Activated CD8-positive, alpha-beta memory T cell treated with anti-CD3 and anti-CD28 coated beads, Interleukin-2, amount 50 U/mL, for 1 hour (primary cell): ENCODE results near the gene PATJ.
A peak's percentile ranks its signal among the peaks of the same experiment; 100 is the strongest.
"Not testable (repeated sequence)": the region's sequence is repeated elsewhere in the genome, so short reads cannot be mapped to it uniquely, and the experiment has no call there.

Experiments used
- DNase-seq: peaks from one replicate; pipeline ENCODE4 v3.0.0-alpha.2; 2020; ENCODE audit errors: extremely low read depth

PATJ gene, protein sequence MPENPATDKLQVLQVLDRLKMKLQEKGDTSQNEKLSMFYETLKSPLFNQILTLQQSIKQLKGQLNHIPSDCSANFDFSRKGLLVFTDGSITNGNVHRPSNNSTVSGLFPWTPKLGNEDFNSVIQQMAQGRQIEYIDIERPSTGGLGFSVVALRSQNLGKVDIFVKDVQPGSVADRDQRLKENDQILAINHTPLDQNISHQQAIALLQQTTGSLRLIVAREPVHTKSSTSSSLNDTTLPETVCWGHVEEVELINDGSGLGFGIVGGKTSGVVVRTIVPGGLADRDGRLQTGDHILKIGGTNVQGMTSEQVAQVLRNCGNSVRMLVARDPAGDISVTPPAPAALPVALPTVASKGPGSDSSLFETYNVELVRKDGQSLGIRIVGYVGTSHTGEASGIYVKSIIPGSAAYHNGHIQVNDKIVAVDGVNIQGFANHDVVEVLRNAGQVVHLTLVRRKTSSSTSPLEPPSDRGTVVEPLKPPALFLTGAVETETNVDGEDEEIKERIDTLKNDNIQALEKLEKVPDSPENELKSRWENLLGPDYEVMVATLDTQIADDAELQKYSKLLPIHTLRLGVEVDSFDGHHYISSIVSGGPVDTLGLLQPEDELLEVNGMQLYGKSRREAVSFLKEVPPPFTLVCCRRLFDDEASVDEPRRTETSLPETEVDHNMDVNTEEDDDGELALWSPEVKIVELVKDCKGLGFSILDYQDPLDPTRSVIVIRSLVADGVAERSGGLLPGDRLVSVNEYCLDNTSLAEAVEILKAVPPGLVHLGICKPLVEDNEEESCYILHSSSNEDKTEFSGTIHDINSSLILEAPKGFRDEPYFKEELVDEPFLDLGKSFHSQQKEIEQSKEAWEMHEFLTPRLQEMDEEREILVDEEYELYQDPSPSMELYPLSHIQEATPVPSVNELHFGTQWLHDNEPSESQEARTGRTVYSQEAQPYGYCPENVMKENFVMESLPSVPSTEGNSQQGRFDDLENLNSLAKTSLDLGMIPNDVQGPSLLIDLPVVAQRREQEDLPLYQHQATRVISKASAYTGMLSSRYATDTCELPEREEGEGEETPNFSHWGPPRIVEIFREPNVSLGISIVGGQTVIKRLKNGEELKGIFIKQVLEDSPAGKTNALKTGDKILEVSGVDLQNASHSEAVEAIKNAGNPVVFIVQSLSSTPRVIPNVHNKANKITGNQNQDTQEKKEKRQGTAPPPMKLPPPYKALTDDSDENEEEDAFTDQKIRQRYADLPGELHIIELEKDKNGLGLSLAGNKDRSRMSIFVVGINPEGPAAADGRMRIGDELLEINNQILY (N-terminal part only)

DNA sequence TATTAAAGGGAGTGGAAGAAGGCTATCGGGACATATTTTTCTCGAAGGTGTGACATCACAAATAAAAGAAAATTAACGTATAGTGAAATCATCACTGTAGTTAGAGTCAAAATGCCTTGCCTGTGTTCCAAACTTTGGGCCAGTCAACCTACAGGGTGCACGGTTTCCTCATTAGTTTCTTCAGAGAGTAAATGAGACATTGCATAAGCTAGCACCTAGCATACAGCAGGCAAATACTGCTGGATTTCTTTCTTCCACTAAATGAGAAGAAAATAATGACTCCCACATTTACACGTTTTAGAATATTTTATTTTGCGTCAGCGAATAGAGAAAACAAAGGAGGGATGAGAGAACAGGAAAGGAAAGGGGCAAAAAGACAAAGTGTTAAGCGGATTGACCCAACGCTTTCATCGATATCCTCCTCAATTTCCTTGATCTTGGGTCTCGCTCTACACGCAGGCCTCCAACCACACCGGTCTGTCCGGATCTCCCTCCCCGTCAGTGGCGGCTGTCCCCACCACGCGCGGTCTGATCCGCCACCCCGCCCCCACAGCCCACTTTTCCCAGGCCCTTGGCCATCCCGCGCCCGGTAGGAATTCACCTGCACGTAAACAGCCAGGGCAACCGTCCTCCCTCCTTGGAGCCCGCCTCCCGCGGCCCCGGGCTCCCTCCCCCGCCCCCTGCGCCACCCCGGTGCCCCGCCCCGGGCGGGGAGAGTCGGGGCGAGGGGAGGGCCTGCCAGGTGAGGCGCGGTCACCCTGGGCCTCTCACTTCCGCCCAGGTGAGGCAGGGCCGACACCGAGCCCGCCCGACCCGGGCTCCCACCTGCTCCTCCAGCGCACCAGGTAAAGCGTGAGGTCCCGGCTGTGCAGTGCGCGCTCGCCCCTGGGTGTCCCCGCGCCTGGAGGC lies at the start of gene PATJ:
TSS of gene PATJ (plus strand) at position 770 of the 909 bp plus-strand sequence. CDS start 20,413 bp downstream, outside the sequence.
- DNase-seq = no peak

DNA sequence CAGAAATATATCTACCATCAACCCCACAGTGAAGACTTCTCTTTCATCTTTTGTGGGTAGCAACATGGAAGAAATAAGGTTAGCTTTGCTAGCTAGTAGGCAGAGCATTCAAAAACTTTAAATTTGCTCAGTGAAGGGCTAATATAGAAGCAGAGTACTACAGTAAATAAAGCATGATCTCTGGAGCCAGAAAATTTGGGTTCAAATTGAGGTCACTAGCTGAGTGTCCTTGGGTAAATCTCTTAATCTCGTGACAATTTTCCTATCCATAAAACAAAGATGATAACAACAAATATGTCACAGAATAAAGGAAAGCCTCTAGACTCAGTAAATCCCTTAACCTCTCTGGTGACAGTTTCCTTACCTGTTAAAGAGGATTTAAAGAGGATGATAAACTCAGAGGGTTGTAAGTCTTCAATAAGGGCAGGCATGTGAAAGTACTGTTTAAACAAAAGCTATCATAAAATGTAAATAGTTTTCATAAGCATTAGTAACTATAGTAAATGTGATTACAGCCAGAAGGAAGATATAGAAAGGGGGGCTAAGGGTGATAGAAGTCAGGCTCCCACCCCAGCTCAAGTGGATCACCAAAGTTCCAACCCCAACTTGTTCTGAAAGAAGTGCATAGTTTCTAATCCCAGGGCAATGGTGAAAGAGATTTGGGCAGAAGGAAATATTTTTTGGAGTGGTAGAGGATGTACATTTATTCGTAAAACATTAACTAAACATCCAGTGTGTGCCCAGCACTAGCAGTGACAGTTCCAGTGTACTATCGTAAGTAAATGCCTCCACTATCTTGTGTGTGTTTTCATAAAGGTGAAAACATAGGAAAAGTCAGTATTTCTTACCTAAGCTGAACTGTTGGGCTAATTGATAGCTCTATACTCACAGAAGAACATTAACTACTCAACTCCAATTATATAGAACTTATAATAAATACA lies 42.1 kb upstream of the PATJ start:
- DNase-seq = no peak

DNA sequence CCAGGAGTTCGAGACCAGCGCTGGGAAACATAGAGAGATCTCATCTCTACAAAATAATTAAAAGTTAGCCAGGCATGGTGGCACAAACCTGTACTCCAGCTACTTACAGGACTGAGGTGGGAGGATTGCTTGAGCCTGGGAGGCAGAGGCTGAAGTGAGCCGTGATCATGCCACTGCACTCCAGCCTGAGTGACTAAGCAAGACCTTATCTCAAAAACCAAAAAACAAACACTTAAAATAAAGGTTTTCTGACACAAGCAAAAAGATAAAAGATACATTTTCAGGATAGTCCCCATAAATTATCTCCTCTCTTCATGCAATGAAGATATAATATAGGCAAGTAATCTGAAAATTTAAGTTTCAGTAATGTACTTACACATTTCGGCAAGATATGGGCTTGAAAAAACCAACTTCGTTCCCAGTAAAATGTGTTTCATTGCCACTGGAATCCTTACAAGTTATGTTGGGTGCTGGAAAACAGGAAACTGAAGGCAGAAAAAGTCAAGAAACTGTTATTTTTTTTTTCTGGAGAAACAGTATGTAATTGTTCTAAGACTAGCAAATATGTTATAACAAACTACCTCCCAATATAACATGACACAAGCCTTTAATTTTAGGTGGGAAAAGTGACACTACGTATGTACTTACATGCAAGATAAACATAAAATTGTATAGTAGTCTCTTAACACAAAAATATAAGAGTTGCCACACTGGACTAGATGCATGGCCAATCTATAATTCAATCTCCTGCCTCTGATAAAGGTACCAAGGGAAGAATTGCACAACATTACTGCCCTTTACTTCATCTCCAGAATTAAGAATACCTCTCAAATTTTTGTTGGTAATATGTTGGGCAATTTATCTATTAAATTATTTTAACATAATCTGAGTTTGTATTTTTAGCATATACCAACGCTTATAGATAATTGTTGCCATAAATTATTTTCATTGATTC lies 33.0 kb upstream of the PATJ start:
- no peak for DNase-seq

DNA sequence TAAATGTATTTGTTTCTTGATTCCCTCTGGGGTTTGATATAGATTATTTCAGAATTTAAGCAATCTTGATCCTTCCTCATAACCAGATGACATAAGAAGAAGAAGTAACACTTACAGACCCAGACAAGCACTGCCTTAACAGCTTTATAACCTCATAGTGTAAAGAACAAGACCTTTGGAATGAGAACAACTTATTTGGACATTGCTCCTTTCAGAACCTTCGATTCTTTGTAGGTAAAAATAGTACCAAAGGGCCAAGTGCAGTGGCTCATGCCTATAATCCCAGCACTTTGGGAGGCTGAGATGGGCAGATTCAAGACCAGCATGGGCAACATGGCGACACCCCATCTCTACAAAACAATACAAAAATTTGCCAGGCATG lies 32.4 kb upstream of the PATJ start:
- DNase-seq = no peak

DNA sequence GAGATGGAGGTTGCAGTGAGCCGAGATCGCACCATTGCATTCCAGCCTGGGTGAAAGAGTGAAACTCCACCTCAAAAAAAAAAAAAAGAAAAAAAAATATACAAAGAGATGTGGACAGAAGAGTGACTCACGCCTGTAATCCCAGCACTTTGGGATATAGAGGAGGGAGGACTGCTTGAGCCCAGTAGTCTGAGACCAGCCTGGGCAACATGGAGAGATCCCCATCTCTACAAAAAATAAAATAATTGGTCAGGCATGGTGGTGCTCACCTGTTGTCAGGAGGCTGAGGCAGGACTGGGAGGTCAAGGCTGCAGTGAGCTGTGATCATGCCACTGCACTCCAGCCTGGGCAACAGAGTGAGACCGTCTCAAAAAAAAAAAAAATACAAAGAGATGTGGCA lies 31.0 kb upstream of the PATJ start:
- not testable (repeated sequence) for DNase-seq

DNA sequence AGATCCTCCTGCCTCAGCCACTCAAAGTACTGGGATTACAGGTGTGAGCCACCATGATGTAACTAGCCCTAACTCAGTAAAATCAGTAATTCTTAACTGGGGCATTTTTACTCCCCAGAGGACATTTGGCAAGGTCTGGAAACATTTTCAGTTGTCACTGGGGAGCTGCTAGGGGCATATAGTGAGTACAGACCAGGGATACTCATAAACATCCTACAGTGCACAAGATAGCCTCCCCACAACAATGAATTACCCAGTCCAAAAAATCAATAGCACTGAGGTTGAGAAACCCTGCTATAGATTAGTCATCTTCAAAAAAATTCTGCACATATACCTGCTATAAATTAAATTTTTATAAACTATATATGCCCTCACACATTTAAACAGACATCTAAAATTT lies 30.3 kb upstream of the PATJ start:
- no peak for DNase-seq

DNA sequence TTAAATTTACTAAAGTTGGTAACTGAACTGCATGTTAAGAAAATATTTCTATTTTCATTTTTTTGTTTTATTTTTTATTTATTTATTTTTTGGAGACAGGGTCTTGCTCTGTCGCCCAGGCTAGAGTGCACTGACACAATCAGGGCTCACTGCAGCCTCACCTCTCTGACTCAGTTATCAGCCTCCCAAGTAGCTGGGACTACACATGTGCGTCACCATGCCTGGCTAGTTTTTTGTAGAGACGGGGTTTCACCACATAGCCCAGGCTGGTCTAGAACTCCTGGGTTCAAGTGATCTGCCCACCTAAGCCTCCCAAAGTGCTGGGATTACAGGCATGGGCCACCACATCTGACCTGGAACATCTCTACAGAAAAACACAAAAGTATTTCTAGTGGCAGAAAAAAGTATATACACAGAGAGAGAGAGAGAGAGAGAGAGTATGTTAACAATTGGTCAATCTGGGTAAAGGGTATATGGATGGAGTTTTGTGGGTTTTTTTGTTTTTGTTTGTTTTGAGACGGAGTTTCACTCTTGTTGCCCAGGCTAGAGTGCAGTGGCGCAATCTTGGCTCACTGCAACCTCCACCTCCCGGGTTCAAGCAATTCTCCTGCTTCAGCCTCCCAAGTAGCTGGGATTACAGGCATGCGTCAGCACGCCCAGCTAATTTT lies 23.1 kb upstream of the PATJ start:
- DNase-seq = not testable (repeated sequence)

DNA sequence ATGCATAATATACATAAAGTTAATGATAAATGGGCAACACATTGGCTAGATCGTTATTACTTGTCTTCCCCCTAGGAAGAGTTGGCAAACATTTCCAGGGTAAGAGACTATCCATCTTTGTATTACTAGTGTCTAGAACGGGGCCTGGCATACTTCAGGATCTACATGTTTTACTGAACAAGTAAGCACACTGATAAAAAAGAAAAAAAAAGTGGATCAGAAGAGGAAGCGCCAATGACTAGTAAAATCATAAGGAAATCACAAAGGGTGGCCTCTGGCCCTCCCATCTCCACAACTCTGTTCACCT lies 17.8 kb upstream of the PATJ start:
- DNase-seq = no peak

DNA sequence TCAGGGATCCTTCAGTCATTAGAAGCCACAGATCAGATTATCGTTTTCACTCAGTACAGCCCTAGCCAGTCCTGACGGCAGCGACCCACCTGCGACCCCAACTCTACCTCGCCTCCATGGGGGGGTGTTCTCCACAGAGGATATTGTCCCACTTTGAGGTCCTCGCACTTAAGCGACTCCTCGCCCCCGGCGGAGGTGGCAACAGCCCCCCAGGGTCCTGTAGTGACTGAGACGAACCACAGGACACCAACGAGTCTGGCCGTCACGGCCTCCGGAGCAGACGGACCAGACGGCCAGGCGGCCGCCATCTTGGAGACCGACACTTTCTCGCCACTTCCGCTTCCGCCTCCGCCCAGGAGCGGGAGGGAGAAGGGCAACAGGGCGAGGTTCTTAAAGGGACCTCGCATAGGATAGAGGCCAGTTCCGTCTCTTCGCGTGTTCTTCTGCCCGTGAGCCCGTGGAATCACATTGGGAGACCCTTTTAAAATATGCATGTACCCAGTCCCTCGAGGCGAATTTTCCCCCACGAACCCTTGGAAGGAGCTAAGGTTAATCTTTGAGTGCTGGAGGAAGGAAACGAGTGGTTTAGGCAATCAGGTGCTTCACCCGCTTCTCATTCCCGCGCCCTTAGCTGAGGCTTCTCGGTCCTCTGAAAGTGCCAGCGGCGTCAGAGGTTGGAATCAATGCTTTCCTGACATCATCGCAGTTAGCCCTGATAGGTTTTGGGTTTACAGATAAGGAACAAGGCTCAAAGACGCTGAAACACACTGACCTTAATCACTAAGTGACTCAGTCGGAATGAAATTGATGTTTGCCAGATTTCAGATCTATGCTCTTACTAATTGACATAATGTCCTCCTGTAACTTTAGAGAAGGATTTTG lies 17.2 kb upstream of the PATJ start, which contains the start of gene TM2D1:
TSS of gene TM2D1 (minus strand) at position 329 of the 882 bp plus-strand sequence. CDS start at position 308, 21 bp downstream.
- peak; percentile 36 for DNase-seq

DNA sequence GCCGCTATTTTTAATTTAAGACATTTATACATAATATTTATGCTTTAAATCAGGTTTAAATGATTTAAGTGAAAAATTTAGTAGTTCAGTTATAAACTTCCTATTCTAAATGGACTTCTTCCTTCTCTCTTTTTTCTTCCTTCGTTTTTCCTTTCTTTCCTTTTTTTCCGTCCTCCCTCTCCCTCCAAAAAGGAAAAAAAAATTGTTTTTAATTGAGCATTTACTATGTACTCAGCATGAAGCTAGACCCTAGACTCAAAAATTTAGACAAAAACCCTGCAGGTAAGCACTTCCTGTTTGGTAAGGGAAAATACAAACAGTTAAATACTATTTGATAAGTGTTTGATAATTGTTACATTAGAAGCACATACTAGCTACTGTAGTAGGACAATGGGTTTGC lies 14.7 kb upstream of the PATJ start:
- no peak for DNase-seq

DNA sequence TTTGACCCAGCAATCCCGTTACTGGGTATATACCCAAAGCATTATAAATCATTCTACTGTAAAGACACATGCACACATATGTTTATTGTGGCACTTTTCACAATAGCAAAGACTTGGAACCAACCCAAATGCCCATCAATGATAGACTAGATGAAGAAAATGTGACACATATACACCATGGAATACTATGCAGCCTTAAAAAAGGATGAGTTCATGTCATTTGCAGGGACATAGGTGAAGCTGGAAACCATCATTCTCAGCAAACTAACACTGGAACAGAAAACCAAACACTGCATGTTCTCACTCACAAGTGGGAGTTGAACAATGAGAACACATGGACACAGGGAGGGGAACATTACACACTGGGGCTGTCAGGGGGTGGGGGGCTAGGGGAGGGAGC lies 11.6 kb upstream of the PATJ start:
- DNase-seq = not testable (repeated sequence)

DNA sequence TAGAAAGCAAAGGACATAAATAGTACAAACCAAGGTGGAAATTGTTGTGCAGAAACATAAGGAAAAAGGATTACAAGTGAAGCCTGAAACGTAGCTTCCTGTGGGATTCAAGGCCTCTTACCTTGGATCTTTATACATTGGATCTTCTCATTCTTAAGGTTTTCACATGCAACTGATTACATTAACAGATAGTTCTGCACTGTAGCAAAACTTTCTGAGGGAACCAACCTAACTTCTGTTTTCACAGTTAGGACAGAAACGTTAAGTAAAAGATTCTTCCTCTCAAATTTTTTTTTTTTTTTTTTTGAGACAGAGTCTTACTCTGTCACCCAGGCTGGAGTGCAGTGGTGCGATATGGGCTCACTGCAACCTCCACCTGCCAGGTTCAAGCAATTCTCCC lies 9.6 kb upstream of the PATJ start:
- DNase-seq = no peak

DNA sequence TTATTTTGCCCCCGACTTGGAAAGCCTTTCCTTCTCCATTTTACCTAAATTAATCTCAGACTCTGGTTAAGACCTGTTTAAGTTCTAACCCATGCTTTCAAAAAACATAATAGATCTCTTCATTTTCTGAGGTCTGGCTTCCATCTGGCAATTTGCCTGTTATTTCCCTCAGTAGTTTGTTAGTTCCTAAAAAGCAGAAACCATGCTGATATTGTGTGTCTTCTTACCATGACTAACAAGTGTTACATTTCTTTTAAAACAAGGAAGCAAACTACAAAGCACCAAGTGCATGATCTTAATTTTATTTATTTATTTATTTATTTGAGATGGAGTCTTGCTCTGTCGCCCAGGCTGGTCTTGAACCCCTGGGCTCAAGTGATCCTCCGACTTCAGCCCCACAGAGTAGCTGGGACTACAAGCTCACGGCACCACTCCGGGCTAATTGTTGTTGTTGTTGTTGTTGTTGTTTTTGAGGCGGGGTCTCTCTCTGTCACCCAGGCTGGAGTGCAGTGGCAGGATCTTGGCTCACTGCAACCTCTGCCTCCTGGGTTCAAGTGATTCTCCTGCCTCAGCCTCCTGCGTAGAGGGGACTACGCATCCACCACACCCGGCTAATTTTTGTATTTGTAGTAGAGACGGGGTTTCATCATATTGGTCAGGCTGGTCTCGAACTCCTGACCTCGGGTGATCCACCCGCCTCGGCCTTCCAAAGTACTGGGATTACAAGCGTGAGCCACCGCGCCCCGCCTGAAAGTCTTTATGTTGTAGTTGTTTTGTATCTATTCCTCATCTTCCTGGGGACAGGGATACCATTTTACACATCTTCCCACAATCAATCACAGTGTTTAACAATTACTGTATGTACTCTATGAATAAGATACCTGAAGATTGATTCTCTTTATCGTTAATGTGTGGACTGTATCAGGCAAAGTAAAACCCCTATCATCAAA lies 1.3 kb upstream of the PATJ start:
- DNase-seq = no peak

DNA sequence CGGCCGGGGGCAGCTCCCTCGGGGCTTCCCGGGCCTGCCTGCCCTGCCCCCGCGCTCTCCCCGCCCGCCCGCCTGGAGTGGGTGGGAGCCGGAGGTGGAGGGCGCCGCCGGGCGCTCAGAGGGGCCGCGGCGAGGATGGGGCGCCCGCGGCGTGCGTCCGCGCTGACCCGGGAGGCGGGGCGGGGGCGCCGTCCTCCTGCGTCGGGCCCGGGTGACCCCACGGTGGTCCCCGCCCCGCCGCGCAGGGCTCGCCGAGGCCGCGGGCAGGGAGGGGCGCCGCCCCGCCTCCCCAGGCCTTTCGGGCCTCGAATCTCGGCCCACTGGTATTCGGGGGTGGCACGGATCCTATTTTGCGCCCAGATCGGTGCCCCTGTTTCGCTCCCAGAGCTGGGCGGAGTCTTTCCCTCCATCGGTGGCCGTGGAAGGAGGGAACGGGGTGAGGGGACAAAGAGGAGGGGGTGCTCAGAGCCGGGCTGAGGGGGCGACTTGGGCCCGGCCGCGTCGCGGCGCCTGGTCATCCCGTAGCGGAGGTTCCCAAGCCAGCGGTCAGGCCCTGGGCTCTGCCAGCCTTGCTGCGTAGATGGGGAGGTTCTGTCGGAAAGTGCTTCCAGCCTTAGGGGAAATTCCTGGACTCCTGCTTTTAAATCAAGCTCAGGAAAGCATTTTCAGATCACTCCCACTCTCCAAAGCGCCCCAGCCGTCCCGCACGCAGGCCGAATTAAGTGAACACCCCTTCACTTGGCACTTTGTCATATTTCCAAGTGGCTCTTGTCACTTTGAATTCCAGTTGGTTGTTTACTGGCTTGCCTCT lies 545 bp downstream of the PATJ start:
- DNase-seq = no peak

DNA sequence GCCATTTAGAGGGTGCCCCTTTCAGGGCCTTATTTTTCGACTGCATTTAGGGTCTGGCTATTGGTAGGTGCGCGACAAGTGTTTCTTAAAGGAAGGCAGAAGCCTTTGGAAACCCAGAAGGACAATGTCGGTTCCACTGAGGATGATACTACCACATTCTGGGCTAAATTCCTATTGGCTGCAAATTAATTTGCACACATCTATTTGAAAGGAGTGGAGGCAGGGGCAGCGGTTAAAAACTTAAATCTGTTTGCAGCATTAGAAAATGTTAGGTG lies 1.1 kb downstream of the PATJ start:
- no peak for DNase-seq
